Activated CD4-positive, alpha-beta T cell treated with anti-CD3 and anti-CD28 coated beads, Interleukin-2, amount 50 U/mL, for 24 hours (primary cell): Measurements from ENCODE around the gene C1D.

Source experiments
- DNase-seq, 2 donors: peaks; one replicate each; pipeline ENCODE4 v3.0.0-alpha.2; 2020; ENCODE audit warnings: low read depth in 1 of 2, low spot score in 1 of 2

C1D gene

DNA sequence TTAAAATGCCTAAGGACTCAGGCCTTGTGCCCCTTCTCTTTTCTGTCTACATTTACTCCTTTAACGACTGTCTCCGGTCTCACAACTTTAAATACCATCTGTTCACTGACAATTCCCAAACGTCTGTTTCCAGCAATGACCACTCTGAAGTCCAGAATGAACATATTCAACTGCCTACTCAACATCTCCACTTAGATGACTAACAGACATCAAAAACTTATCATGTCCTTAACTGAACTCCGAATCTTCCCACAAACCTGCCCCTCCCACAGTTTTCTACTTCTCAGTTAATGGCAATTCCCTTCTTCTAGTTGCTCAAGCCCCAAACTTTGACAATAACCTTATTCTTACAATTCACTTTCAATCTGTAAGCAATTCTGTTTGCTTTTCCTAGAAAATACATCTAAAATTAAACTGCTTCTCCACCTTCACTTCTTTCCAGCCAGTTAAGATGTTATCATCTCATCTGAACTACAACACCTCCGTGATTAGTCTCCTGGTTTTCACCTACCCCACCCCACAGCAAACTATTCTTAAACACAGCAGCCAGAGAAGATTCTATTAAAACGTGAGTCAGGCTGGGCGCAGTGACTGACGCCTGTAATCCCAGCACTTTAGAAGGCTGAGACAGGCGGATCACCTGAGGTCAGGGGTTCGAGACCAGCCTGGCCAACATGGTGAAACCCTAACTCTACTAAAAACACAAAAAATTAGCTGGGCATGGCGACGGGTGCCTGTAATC, 2.8 kb downstream of the C1D start:
- no peak for DNase-seq

DNA sequence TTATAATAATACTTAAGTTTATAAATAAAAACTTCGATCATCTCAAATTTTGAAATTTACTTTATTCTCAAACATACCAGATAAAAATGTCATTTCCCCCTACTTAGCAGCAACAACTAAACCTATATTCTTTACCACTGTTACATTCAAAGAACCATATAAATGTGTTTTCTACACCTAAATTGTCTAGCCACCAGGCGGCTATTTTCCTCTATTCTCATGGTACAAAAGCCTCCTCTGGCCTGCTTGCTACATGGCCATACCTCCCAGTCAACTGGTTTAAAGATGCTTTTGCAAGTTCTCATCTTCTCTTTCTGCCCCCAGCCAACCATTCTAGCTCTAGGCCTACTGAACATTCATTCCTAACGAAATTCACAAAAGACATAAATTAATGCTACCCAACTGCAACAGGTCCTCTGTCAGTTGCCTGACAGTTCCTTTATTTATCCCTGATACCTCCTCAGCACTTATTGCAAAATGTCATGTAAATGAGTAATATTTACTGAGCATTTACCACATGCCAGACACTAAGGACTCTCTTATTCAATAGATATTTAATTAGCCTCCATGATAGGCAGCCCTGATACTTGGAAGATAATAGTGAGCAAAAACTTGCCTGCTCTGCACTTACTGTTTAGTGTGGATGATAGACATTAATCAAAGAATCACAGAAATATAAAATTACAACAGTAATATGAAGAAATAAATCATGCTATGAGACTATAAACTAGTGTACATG, 5.0 kb downstream of the C1D start:
- DNase-seq, result no peak

DNA sequence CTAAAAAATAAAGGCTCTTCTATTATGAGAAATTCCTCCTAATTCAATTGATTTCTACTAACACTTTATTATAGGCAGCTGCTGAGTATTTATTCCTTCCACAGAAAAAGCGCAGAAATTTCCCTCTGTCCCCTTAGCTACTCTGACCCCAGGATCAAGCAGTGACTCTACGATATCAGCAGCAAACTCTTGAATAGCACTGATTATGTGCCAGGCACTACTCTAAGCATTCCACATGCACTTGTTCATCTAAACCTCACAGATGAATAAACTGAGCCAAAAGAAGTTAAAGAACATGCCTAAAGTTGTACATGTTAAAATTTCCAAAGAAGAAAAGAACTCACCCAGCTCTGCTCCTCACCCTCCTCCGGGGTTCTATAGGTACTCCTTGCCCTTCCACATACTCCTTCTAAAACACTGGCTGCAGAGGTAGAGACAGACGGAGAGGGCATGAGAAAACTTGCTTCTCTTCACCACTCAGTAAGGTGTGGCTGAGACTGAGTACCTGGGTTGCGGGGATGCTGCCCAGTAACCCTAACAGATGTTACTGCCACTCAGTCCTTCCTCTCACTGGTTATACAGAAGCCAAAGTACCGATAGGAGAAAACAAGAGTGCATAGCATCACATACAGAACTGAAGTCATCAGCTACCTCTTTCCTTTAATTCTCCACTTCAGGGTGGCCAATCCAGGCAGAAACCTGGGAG, 9.9 kb downstream of the C1D start:
- no peak for DNase-seq

DNA sequence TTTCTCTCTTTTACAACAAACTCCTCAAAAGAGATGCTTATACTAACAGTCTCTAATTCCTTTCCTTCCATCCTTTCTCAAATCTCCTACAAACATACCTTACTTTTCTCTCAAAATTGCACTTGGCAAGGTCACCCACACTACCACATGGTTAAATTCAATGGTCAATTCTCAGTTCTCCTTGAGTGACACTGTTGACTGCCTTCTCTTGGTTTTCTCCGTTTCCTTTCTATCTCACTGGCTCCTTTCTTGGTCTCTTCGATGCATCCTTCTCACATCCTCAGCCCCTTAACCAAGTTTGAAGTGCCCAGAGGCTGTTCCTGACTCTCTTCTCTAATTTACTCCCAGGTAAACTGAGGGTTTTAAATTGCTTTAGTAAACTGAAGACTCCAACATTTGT, 12.5 kb downstream of the C1D start:
- DNase-seq, result no peak

DNA sequence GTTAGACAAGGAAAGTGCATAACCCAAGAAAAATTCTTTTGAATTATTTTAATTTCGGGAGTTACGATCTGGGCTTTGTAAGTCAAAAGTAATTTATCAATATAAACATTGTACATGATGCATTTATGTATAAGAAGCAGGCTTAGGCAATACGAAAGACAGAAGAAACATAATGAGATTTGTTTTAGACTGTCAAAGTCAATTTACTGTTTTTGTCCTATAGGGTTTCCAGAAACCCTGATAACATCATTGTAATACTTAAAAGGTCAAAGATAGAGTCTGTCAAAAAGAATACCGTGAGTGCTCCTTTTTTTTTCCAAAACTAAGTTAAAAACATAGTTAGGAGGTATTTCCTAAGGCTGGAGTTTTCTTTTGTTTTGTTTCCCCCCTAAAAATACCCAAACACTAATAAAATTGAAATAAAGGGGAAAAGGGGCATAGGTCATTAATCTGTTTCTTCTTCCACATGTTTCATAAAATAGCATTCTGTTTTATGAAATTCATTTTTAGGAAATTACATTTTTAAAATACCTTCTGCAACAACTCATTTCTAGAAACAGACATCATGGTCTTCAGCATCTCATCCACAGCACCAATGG, 16.1 kb downstream of the C1D start:
- DNase-seq, result no peak

DNA sequence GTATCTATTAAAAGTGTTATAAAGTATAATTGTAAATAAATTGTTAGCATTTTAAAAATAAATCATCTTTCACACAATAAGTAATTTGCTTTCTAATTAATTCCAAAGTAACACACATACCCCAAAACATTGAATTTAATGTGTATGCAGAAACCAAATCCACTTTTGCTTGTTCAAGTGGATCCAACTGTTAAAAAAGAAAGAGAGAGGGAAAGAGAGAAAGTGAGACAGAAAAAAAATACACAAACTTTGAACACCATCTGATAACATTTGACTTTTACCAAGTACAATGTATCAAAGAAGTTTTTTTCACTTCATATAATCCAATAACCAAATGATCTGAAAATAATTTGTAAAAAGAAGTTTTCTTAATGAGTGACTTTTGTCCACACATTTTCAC, 16.6 kb downstream of the C1D start:
- DNase-seq, result no peak

DNA sequence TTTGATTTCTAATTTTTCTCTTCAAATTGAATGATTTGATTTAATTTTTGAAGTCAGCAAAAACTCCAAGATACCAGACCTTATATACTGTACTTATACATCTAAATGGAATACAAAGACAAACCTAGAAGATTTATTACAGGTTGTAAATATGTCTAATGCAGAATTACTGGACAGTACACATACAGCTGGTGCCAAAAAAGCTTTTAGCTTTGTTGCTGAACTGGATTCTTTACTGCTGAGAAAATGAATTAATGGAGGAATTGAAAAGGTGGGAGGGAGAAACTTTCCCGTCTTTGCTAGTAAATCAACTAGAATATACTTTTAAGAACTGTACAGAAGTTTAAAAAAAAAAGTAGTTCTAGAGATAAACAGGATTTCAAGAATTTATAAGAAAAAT, 17.5 kb downstream of the C1D start:
- DNase-seq, result no peak

DNA sequence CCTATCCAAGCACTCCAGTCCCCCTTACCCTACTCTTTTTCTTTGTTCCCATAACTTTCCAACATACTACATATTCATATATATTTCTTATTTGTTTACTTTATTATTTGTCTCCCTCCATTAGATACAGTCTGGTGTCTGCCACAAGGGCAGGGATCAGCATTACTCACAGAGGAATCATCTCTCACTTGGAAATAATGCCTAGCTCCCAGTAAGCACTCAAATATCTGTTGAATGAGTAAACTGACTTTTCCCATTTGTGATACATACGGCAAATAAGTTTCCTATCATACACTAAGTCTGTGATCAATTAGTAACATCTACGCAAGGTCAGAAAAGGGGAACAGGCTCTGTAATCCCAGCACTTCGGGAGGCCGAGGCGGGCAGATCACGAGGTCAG, 18.7 kb downstream of the C1D start:
- DNase-seq, result no peak

DNA sequence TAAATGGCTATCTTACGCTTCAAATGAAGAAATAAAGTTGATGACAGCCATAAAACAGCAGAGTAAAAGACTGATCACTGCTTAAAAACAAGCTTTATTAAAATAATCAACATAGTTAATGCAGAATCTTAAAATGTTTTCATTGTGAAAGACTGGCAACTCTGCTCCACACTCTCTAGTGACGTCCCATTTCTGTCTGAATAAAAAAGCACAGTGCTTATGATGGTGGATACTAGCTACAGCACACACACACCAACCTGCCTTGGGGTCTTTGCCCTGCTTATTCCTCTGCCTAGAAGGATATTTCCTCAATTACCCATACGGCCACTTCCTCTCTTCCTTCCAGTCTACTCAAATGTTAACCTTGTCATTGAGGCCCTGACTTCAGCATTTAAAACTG, 19.1 kb downstream of the C1D start:
- no peak for DNase-seq

DNA sequence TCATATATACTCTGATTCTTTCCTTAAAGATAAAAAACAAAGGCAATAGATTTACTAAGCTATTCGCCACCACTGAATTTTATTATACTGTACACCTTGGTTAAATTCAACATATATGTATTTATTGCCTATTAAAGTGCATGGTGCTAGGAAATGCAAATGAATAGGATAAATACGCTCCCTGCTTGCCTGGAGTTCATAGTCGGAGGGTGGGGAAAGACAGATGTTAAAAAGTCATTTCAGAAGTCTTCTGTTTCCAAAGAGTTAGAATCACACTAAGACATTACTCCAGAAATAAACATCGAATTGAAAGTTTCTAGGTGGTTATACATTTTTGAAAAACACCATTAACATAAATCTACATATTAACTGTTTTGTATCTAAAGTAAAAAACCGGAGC, 19.8 kb downstream of the C1D start:
- no peak for DNase-seq

DNA sequence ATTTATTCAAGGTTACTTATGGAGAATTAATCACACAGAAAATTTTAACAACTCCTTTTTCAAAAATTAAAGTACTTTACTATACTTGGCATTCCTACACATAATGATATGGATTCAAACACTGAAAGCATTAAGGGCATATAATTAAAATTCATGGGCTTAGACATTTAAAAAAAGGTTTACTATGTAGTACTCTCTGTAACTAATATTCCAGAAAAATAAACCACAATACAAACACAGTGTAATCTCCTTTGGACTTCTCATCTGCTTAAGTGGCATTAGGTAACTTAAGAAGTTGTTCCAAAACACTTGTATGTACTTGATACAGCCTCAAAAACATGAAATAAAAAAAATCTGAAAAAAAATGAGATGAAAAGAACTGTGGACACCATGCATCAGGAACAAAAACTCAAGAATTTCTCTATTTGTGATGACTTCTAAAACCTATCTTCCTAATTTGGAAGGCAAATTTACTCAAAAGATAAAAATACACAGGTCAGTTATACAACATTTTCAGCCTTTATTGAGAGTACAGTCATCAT, 21.0 kb downstream of the C1D start:
- no peak for DNase-seq

DNA sequence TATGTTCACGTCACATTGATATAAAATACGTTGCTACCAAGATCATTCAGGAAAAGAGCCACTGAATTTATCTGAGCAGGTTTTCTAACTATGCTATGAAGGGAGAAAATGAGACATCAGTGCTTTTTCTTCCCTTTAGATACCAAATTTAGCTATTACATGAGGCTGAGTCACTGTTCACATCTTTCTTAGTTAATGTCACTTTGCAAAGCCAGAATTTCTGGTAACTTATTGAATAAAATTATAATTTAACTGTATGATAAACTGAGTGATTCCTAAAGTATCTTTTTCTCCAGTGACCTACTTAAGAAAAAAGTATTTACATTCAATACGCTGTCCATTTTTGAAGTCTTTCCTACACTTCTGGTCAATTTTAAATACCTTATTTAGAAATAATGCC, 22.7 kb downstream of the C1D start:
- DNase-seq, result no peak

DNA sequence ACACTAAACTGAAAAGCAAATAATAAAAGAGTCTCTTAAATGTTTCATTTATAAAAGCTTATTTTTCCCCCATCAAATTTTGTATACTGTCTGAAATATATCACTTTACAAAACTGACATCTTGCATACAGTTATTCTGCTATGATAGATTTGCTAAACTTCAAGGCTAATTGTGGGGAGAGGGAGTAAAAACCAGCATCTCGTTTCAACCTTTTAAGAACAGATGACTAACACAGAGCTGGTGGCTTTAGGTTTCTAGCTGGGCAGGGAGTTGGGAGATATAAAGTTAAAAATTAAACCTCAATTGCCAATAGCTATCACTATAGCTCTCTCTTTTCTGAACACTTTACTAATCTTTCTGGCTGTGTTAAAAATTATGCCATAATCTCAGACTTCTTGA, 23.5 kb downstream of the C1D start:
- DNase-seq, result no peak

DNA sequence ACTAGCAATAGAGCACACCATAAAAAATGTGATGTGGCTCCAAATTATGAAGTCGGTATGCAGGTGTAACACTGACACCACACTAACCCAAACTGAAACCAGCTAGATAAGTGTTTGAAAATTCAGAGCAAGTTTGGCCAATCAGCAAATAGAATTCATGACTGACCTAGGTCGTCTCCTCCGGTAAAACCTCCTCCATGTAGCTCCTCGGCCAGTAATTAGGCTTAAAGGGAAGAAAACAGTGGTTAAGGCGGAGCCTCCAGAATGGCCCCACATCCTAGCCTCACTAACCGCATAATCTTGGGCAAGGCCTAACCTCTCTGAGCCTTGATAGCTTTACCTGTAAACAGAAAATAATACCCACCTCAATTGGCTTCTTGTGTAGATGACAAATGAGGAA, 30.1 kb downstream of the C1D start:
- no peak for DNase-seq

DNA sequence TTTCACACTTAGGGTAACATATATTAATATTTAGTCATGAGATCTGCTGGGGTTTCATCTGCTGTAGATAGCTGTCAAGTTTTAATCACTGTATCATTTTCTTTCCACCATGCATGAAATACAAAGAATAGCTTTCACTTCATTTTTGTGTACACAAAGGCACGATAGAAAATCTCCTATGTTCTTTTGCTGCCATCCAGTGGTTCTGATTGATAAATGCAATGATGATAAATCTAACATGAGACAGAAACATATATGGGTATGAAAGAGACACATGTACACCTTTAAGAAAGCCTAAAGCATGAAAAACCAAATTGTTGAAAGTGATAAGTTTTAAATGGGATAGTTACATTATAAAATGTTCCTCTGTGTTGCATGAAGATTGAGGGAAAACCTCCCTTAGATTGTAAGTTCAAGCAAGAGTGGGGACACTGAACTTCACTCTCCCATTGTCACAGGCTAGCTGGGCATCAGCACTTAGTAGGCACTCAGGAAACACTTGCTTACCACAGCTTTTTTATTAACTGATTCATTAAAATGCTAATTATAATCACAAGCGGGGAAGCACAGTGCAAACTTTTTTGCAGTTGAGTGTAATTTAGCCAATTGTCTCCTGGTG, 31.2 kb downstream of the C1D start:
- DNase-seq, result no peak

DNA sequence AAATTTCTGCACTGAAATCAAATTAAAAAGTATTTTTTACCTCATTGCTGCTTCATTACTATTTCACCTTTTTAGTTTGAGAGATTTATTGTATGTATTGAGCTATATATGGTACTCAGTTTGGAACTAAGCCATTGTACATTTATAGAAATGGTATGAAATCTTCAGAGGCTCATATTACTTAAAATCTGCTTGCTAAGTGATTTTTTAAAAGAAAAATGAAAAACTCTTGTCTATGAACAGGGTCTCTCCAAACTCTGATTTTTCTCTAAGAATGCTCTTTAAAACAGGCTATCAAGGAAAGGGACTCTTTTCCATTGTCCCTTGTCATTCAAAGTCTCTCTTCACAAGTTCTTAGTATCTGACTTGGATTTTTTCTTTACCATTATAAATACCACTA, 31.8 kb downstream of the C1D start:
- no peak for DNase-seq

DNA sequence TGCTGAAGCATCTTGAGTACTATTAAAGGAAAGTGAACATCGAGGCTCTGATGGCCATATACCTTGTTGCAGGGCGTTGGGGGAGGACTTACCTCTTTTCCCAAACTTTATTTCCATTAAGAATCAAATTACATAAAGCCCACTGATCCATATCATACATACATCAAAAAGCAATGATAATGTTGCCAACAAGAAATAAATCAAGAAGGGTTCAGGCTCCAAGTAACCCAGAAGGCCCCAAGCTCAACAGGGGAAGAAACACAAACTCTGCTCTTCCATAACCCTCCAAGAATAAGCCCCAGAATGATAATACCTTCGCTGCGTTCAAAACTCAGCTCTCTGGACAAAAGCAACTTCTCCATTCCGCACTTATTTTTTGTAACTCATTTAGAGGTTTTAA, 32.3 kb downstream of the C1D start:
- no peak for DNase-seq

DNA sequence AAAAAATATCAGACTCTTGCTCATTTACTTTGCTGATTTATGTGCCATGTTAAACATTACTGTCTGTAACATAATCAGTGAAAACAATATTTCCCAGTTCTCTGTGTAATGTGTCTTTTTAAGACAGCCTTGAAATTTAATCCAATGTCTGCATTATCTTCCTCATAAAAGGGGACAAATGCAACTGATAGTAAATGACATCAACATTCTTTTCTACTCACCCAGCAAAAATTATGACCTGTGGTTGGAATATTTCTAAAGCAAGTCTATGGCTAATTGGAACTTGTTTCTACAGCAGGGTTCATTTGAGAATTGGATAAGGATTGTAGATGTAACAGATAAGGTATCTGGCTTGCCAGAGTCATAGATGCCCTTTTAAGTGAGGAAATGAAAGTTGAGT, 34.8 kb downstream of the C1D start:
- DNase-seq, result no peak

DNA sequence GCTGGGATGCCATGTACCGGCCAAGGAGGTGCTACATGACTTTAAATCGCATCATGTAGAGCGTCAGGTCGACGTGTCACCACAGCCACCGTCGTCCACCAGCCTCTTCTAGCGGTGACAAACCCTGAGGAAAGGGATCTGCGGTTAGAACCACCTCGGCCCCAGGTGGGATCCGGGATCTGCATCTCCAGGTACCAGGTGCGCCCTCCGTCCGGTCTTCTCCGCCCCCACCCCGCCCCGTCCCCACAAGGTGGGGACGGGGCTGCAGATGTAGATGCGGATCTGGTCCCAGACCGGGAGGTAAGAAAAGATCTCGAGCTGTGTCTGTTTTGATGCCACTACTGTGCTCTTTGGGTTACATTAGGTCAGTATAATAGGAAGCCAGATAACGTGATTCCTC, 38.4 kb downstream of the C1D start:
- no peak for DNase-seq

DNA sequence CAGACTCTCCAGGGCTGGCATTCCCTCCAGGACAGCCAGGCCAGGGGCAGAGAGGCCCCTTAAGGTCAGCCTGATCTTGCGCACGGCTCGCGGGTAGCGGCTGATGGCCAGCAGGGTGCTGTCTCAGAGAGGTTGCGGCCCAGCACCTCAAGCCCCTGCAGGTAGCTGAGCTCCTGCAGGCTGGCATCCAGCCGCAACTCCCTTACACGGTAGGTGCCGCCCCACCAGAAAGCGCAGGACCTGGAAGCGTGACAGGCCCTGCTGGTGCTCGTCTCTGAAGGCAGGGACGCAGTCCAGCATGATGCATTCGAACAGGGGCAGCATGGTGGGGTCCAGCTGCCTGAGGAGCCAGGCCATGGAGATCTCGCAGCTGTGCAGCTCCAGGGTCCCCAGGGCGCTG, 38.9 kb downstream of the C1D start:
- DNase-seq, result no peak

DNA sequence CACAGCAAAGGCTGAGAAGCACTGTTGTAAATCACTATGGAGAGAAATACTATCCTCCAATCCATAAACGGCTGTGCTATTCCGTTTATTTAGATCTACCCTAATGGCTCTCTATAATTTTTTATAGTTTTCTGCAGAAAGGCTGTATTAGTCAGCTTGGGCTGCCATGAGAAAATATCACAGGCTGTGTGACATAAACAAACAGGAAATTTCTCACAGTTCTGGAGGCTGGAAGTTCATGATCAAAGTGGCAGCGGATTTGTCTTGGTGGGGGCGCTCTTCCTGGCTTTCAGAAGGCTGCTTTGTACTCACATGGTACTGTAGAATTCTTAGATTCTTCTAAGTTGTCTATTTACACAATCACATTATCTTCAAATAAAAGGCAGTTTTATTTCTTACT, 44.1 kb downstream of the C1D start:
- DNase-seq, result no peak
